ENCODE results near the gene IGFBP3. TPM values are rescaled to one million over a fixed set of nuclear protein-coding genes. Genes with fewer than 3 reads are reported as not detected.
A peak's percentile ranks its signal among the peaks of the same experiment; 100 is the strongest.

The IGFBP3 gene
- total and polyA plus RNA-seq, 2 of the 13 experiments (the other 11 are each of a cell fraction or from before 2014, with no cell fraction given): 57.5 TPM; not detected in 1

GRCh38 chr7:45891462-45892402, 29.3 kb downstream of the IGFBP3 start (continued):
- TF ChIP-seq ZBTB34 (CRISPR knock-in tag; IDR thresholded peaks at IDR 0.05) (peak; percentile 5; the same call in 1 of the 2 replicates), ZBTB3 (CRISPR knock-in tag; IDR thresholded peaks at IDR 0.05; ENCODE audit: borderline replicate concordance, low read depth) (no peak), ZNF7 (CRISPR knock-in tag; IDR thresholded peaks at IDR 0.05) (no peak; the same call in 1 of the 2 replicates), TCF12 (IDR thresholded peaks at IDR 0.05) (no peak), TCF12 (CRISPR knock-in tag; IDR thresholded peaks at IDR 0.05) (no peak; the same call in 1 of the 2 replicates), E2F2 (CRISPR knock-in tag; IDR thresholded peaks at IDR 0.05; ENCODE audit: borderline replicate concordance) (0 out of 2 replicates have a peak, but pooled peaks have one; percentile 46), TBP (CRISPR knock-in tag; IDR thresholded peaks at IDR 0.05) (no peak), PBX3 (CRISPR knock-in tag; IDR thresholded peaks at IDR 0.05; ENCODE audit: borderline replicate concordance) (0 out of 2 replicates have a peak, but pooled peaks have one; percentile 25), THAP11 (CRISPR knock-in tag; IDR thresholded peaks at IDR 0.05) (peak; percentile 42; the same call in 1 of the 2 replicates), MZF1 (CRISPR knock-in tag; IDR thresholded peaks at IDR 0.05; ENCODE audit: borderline replicate concordance) (no peak), FOXO4 (CRISPR knock-in tag; conservative IDR thresholded peaks at IDR 0.05) (no peak), GRHL1 (CRISPR knock-in tag; conservative IDR thresholded peaks at IDR 0.05) (no peak), BRCA1 (CRISPR knock-in tag; IDR thresholded peaks at IDR 0.05) (peak; percentile 16), ZNF431 (CRISPR knock-in tag; IDR thresholded peaks at IDR 0.05; ENCODE audit: borderline replicate concordance, low read depth) (peak; percentile 90; the same call in 1 of the 2 replicates), ZNF616 (CRISPR knock-in tag; IDR thresholded peaks at IDR 0.05; ENCODE audit: low read depth) (no peak), CREM (IDR thresholded peaks at IDR 0.05) (no peak), CREM (CRISPR knock-in tag; IDR thresholded peaks at IDR 0.05) (no peak), RARG (CRISPR knock-in tag; IDR thresholded peaks at IDR 0.05; ENCODE audit: low read depth) (peak; percentile 18; the same call in 1 of the 2 replicates), HMGA1 (CRISPR knock-in tag; conservative IDR thresholded peaks at IDR 0.05) (no peak), ZNF709 (CRISPR knock-in tag; IDR thresholded peaks at IDR 0.05) (peak; percentile 84)

Measured in HepG2 (cell line).